Smooth muscle cell (in vitro differentiated cells): ENCODE data around the gene RBPJ. TPM values are rescaled to one million over a fixed set of nuclear protein-coding genes. Genes with fewer than 3 reads are reported as not detected.

ENCODE experiments used
- DNase-seq: peaks from one replicate; lab custom pipeline; 2025; ENCODE audit not compliant: unreplicated experiment; lab: John Stamatoyannopoulos, UW
- H2AFZ ChIP-seq: fragments of 200-600 bp; sonication (generic); 2 replicates; pipeline ENCODE4 v1.6.0; 2016; ENCODE audit warnings: antibody characterized with exemption, low read depth, mild to moderate bottlenecking
- H3F3A ChIP-seq: fragments of 200-600 bp; sonication (generic); 2 replicates; pipeline ENCODE4 v1.6.0; 2017; ENCODE audit warnings: antibody characterized with exemption, low read depth
- H3K27ac ChIP-seq: fragments of 200-600 bp; sonication (generic); 2 replicates; pipeline ENCODE4 v1.5.1; 2016; ENCODE audit warnings: low read depth, mild to moderate bottlenecking
- H3K27me3 ChIP-seq: fragments of 200-600 bp; sonication (generic); 2 replicates; pipeline ENCODE4 v1.6.1; 2016; ENCODE audit warnings: low read depth, mild to moderate bottlenecking
- H3K36me3 ChIP-seq: fragments of 200-600 bp; sonication (generic); 2 replicates; pipeline ENCODE4 v1.5.1; 2016; ENCODE audit warnings: low read depth
- H3K4me1 ChIP-seq: fragments of 200-600 bp; sonication (generic); 2 replicates; pipeline ENCODE4 v1.5.1; 2016; ENCODE audit warnings: low read depth
- H3K4me2 ChIP-seq: fragments of 200-600 bp; sonication (generic); 2 replicates; pipeline ENCODE4 v1.6.0; 2016; ENCODE audit warnings: mild to moderate bottlenecking
- H3K4me3 ChIP-seq: fragments of 200-600 bp; sonication (generic); 2 replicates; pipeline ENCODE4 v1.5.1; 2016; ENCODE audit warnings: mild to moderate bottlenecking
- H3K79me2 ChIP-seq: fragments of 200-600 bp; sonication (generic); 2 replicates; pipeline ENCODE4 v1.6.0; 2016; ENCODE audit warnings: low read depth, mild to moderate bottlenecking
- H3K9ac ChIP-seq: fragments of 200-600 bp; sonication (generic); 2 replicates; pipeline ENCODE4 v1.6.0; 2016; ENCODE audit warnings: low read depth
- H3K9me3 ChIP-seq: fragments of 200-600 bp; sonication (generic); replicated peaks from 2 replicates; pipeline ENCODE4 v1.5.1; 2016; ENCODE audit warnings: low read depth
- H4K20me1 ChIP-seq: fragments of 200-600 bp; sonication (generic); 2 replicates; pipeline ENCODE4 v1.6.0; 2016; ENCODE audit warnings: low read depth
- WGBS: methylation state at CpG from one replicate; pipeline ENCODE4 v1.1.7; 2016; ENCODE audit warnings: low lambda C conversion rate; 5-methylcytosine and 5-hydroxymethylcytosine counted together
- polyA plus RNA-seq: library from polyadenylated mRNA; unstranded; fragments of >200 nt; fragmentation: Nextera tagmentation; extraction: Ambion mirVana; gene quantifications from 2 replicates; pipeline ENCODE4 v1.2.1, GENCODE V29; 2016
- total RNA-seq: library from RNA; depleted of rRNA; stranded (reverse); fragments of >200 nt; gene quantifications from 2 replicates; pipeline ENCODE4 v1.2.3, GENCODE V29; 2014
- TF ChIP-seq, protein P1 (sequence below): fragments of 200-600 bp; sonication (generic); IDR thresholded peaks from 2 replicates; pipeline ENCODE4 v1.5.1; 2017; ENCODE audit warnings: borderline replicate concordance, mild to moderate bottlenecking, antibody characterized with exemption; ENCODE audit not compliant: insufficient read depth, poor library complexity, severe bottlenecking

RBPJ gene
- total and polyA plus RNA-seq, 2 experiments from 2014 or later, result 96.9 to 137 TPM

DNA sequence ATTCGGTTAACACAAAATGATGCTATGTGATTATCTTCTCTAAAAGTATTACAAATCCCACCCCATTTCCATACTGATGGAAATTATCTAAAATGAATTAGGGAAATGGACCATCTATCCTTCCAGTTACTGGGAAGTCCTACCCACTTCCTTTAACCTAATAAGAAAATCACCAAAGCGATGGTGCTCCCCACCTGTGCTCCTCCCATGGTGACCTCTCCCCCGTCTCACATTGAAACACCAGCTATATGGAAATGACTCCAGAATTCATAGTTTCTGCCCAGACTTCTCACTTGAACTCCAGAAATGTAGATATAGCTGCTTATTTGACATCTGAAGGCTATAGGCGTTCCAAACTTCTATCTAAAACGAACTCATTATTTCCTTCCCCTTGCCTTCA, 121.0 kb downstream of the RBPJ start:
- Histone ChIP-seq H3F3A (peaks cover 6% of the 10 kb centered on the region), H3K27ac (no peak overlapping the region), H3K36me3 (no peaks in the 10 kb centered on the region), H4K20me1 (no peaks in the 10 kb centered on the region), H3K9ac (no peak overlapping the region), H3K4me3 (no peak overlapping the region), H3K79me2 (no peaks in the 10 kb centered on the region), H3K4me2 (no peak overlapping the region), H3K9me3 (no peaks in the 10 kb centered on the region), H3K4me1 (no peaks in the 10 kb centered on the region), H3K27me3 (no peaks in the 10 kb centered on the region), H2AFZ (no peak overlapping the region)
- no peak for DNase-seq
- WGBS, result 98% methylated on average over 5 of the region's 5 CpGs
- TF ChIP-seq, protein P1, sequence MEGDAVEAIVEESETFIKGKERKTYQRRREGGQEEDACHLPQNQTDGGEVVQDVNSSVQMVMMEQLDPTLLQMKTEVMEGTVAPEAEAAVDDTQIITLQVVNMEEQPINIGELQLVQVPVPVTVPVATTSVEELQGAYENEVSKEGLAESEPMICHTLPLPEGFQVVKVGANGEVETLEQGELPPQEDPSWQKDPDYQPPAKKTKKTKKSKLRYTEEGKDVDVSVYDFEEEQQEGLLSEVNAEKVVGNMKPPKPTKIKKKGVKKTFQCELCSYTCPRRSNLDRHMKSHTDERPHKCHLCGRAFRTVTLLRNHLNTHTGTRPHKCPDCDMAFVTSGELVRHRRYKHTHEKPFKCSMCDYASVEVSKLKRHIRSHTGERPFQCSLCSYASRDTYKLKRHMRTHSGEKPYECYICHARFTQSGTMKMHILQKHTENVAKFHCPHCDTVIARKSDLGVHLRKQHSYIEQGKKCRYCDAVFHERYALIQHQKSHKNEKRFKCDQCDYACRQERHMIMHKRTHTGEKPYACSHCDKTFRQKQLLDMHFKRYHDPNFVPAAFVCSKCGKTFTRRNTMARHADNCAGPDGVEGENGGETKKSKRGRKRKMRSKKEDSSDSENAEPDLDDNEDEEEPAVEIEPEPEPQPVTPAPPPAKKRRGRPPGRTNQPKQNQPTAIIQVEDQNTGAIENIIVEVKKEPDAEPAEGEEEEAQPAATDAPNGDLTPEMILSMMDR, result no peak

DNA sequence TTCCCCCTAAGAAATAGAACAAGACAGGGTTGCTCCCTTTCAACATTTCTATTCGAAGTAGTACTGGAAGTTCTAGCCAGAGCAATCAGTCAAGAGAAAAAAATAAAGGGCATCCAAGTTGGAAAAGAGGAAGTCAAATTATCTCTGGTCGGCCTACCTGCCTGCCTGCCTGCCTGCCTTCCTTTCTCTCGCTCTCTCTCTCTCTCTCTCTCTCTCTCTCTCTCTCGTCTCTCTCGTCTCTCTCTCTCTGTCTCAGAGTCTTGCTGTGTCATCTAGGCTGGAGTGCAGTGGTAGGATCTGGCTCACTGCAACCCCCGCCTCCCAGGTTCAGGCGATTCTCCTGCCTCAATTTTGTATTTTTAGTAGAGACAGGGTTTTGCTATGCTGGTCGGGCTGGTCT, 126.6 kb downstream of the RBPJ start:
- H3K27ac ChIP-seq, result no peak overlapping the region
- no peaks in the 10 kb centered on the region for H4K20me1 ChIP-seq
- no peaks in the 10 kb centered on the region for H3K79me2 ChIP-seq
- TF ChIP-seq, protein P1, result no peak
- H3K4me1 ChIP-seq, result no peaks in the 10 kb centered on the region
- no peak overlapping the region for H2AFZ ChIP-seq
- no peaks in the 10 kb centered on the region for H3K9me3 ChIP-seq
- no peaks in the 10 kb centered on the region for H3F3A ChIP-seq
- H3K36me3 ChIP-seq, result no peaks in the 10 kb centered on the region
- no peak for DNase-seq
- 83% methylated on average over 8 of the region's 8 CpGs for WGBS
- no peak overlapping the region for H3K4me2 ChIP-seq
- H3K4me3 ChIP-seq, result no peak overlapping the region
- no peaks in the 10 kb centered on the region for H3K27me3 ChIP-seq
- H3K9ac ChIP-seq, result no peak overlapping the region

DNA sequence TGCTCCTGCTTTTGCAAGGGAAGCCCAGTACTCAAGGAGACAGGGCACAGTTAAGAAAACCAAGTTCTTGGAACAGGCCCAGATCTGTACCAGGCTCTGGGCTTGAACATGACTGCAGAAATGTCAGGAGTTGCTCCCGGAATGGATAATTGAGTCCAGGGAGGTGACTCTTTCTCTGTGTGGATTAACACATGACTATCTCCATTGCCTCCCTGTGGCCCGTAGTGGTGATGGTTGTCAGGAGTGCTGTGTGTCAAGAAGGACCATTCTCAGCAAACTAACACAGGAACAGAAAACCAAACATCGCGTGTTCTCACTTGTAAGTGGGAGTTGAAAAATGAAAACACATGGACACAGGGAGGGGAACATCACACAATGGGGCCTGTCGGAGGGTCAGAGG, 129.6 kb downstream of the RBPJ start:
- TF ChIP-seq, protein P1, result no peak
- Histone ChIP-seq H3K9me3 (no peaks in the 10 kb centered on the region), H2AFZ (no peak overlapping the region), H3K27me3 (no peaks in the 10 kb centered on the region), H3K79me2 (no peaks in the 10 kb centered on the region), H3K27ac (no peak overlapping the region), H3K4me3 (no peak overlapping the region), H3K4me1 (no peaks in the 10 kb centered on the region), H4K20me1 (no peaks in the 10 kb centered on the region), H3F3A (no peaks in the 10 kb centered on the region), H3K4me2 (no peak overlapping the region), H3K9ac (no peak overlapping the region), H3K36me3 (no peaks in the 10 kb centered on the region)
- no peak for DNase-seq
- 88% methylated on average over 5 of the region's 5 CpGs for WGBS

DNA sequence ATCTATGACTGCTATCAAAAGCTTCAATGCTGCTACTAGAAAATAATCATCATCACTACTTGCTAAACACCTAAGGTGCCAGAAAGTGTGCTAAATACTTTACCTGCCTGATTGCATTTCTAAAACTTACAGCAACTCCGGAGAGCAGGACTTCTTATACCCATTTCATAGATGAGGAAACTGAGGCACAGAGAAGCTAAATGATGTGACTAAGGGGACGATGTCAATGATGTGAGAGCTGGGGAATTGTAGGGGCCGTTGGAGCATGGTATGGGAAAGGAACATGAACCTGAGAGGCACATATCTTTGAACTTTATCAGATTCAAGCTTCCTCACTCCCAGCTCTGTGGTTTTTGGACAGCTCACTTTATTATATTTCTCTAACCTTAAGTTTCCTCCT, 130.8 kb downstream of the RBPJ start:
- no peaks in the 10 kb centered on the region for H3K27me3 ChIP-seq
- no peaks in the 10 kb centered on the region for H3K36me3 ChIP-seq
- H3K27ac ChIP-seq, result no peak overlapping the region
- no peaks in the 10 kb centered on the region for H3K79me2 ChIP-seq
- H3K4me3 ChIP-seq, result no peak overlapping the region
- DNase-seq, result no peak
- H3K9me3 ChIP-seq, result no peaks in the 10 kb centered on the region
- no peak overlapping the region for H3K4me2 ChIP-seq
- TF ChIP-seq, protein P1, result no peak
- no peaks in the 10 kb centered on the region for H3K4me1 ChIP-seq
- 92% methylated on average over 3 of the region's 3 CpGs for WGBS
- no peaks in the 10 kb centered on the region for H3F3A ChIP-seq
- no peaks in the 10 kb centered on the region for H4K20me1 ChIP-seq
- H3K9ac ChIP-seq, result no peak overlapping the region
- no peak overlapping the region for H2AFZ ChIP-seq
